HEK293T (cell line): ENCODE measurements around the gene PBX4.

Experiments
- ARNT ChIP-seq: fragments of 450-650 bp; IDR thresholded peaks from 2 replicates; pipeline ENCODE4 v1.6.1; 2017; ENCODE audit warnings: mild to moderate bottlenecking
- CTBP1 ChIP-seq: fragments of 450-650 bp; IDR thresholded peaks from 2 replicates; pipeline ENCODE4 v1.6.1; 2016; ENCODE audit warnings: borderline replicate concordance
- ELF4 ChIP-seq: fragments of 450-650 bp; IDR thresholded peaks from 2 replicates; pipeline ENCODE4 v1.6.1; 2017; ENCODE audit warnings: antibody characterized with exemption
- L3MBTL2 ChIP-seq: fragments of 450-650 bp; conservative IDR thresholded peaks from 2 replicates; pipeline ENCODE4 v1.6.1; 2016; ENCODE audit warnings: mild to moderate bottlenecking
- LEF1 ChIP-seq: fragments of 450-650 bp; IDR thresholded peaks from 2 replicates; pipeline ENCODE4 v1.6.1; 2017; ENCODE audit warnings: mild to moderate bottlenecking, borderline replicate concordance
- SP1 ChIP-seq: fragments of 450-650 bp; IDR thresholded peaks from 2 replicates; pipeline ENCODE4 v1.6.1; 2017

- no peak for TF ChIP-seq ARNT
- TF ChIP-seq ELF4, result no peak
- no peak for TF ChIP-seq L3MBTL2
- no peak for TF ChIP-seq SP1
- no peak for TF ChIP-seq LEF1
- TF ChIP-seq CTBP1, result no peak
Measured at GRCh38 chr19:19594381-19594780, 24.1 kb downstream of the PBX4 start.
